ENCODE results near the gene FCGBP. TPM values are rescaled to one million over a fixed set of nuclear protein-coding genes. Genes with fewer than 3 reads are reported as not detected.

FCGBP gene
- total RNA-seq, 2 experiments from 2014 or later = 5.8 to 6.2 TPM

- ATAC-seq = no peak
- peak overlapping the region; percentile 83 for H3K27ac Mint-ChIP-seq
- H3K4me3 Mint-ChIP-seq = no peak overlapping the region
- H3K36me3 Mint-ChIP-seq (ENCODE audit: low read depth) = peaks cover 23% of the 10 kb centered on the region
- POLR2A ChIA-PET = interaction anchor here (0.6 to 4.7 kb wide), 6 partner anchors 8 to 1306 kb away, joined by 3 to 29 read pairs (median 3); partner anchors contain the start of genes PSMC4 and SUPT5H
- H3K4me1 Mint-ChIP-seq (ENCODE audit: low read depth) = peaks cover 61% of the 10 kb centered on the region
- H3K9me3 Mint-ChIP-seq (ENCODE audit: insufficient read depth) = peaks cover 18% of the 10 kb centered on the region
- no peaks in the 10 kb centered on the region for H3K27me3 Mint-ChIP-seq (ENCODE audit: low read depth)
- DNase-seq = no peak
- CTCF ChIA-PET = interaction anchor here (1.0 to 4.9 kb wide), 3 partner anchors 12 to 34 kb away, joined by 4 to 61 read pairs (median 5); partner anchors contain the start of gene PSMC4
These were observed 1.6 kb upstream of the FCGBP start for GRCh38 chr19:39936020-39936419.

- H3K27ac Mint-ChIP-seq = peak overlapping the region; percentile 83
- peaks cover 11% of the 10 kb centered on the region for H3K9me3 Mint-ChIP-seq (ENCODE audit: insufficient read depth)
- peaks cover 16% of the 10 kb centered on the region for H3K36me3 Mint-ChIP-seq (ENCODE audit: low read depth)
- no peaks in the 10 kb centered on the region for H3K27me3 Mint-ChIP-seq (ENCODE audit: low read depth)
- peaks cover 54% of the 10 kb centered on the region for H3K4me1 Mint-ChIP-seq (ENCODE audit: low read depth)
- no peak overlapping the region for H3K4me3 Mint-ChIP-seq
- peak; percentile 24 for ATAC-seq
- CTCF ChIA-PET = interaction anchor here (1.0 to 4.9 kb wide), 3 partner anchors 11 to 35 kb away, joined by 4 to 61 read pairs (median 5); partner anchors contain the start of gene PSMC4
- POLR2A ChIA-PET = interaction anchor here (1.3 to 4.7 kb wide), 3 partner anchors 8 to 35 kb away, joined by 3 to 29 read pairs (median 4); partner anchors contain the start of gene PSMC4
- DNase-seq = no peak
These were observed 879 bp upstream of the FCGBP start for GRCh38 chr19:39935364-39935661.

- POLR2A ChIA-PET = no interaction called here
- no peaks in the 10 kb centered on the region for H3K27me3 Mint-ChIP-seq (ENCODE audit: low read depth)
- CTCF ChIA-PET = interaction anchor here (2.3 kb wide), 1 partner anchor 41 kb away, joined by 15 read pairs; the partner anchor contains the start of gene PSMC4
These were observed 4.7 kb downstream of the FCGBP start for GRCh38 chr19:39929750-39930149.

GRCh38 chr19:39928357-39928725, 6.1 kb downstream of the FCGBP start:
- Mint-ChIP-seq H3K4me1 (ENCODE audit: low read depth) (peaks cover 4% of the 10 kb centered on the region), H3K27me3 (ENCODE audit: low read depth) (no peaks in the 10 kb centered on the region), H3K36me3 (ENCODE audit: low read depth) (no peaks in the 10 kb centered on the region), H3K9me3 (ENCODE audit: insufficient read depth) (no peaks in the 10 kb centered on the region), H3K4me3 (no peak overlapping the region), H3K27ac (no peak overlapping the region)
- ATAC-seq (no peak), DNase-seq (no peak)
- CTCF ChIA-PET = interaction anchor here (4.2 kb wide), 1 partner anchor 42 kb away, joined by 21 read pairs; the partner anchor contains the start of gene PSMC4
- POLR2A ChIA-PET = interaction anchor here (0.6 to 1.6 kb wide), 3 partner anchors 25 to 128 kb away, joined by 3 to 7 read pairs (median 4); partner anchors contain the start of gene PSMC4

More at GRCh38 chr19:39929750-39930149, 4.7 kb downstream of the FCGBP start:
- no peak for DNase-seq
- Mint-ChIP-seq H3K4me3 (no peak overlapping the region), H3K4me1 (ENCODE audit: low read depth) (peaks cover 11% of the 10 kb centered on the region), H3K36me3 (ENCODE audit: low read depth) (peaks cover 4% of the 10 kb centered on the region), H3K27ac (no peak overlapping the region), H3K9me3 (ENCODE audit: insufficient read depth) (no peaks in the 10 kb centered on the region)
- ATAC-seq = no peak

- Mint-ChIP-seq H3K4me1 (ENCODE audit: low read depth) (peaks cover 2% of the 10 kb centered on the region), H3K27ac (no peak overlapping the region), H3K4me3 (no peak overlapping the region), H3K9me3 (ENCODE audit: insufficient read depth) (no peaks in the 10 kb centered on the region), H3K27me3 (ENCODE audit: low read depth) (no peaks in the 10 kb centered on the region), H3K36me3 (ENCODE audit: low read depth) (no peaks in the 10 kb centered on the region)
- no peak for ATAC-seq
- CTCF ChIA-PET = interaction anchor here (4.2 kb wide), 1 partner anchor 43 kb away, joined by 21 read pairs; the partner anchor contains the start of gene PSMC4
- DNase-seq = no peak
- POLR2A ChIA-PET = interaction anchor here (0.7 to 2.5 kb wide), 5 partner anchors 8 to 43 kb away, joined by 3 to 8 read pairs (median 3); partner anchors contain the start of gene PSMC4
These were observed 6.7 kb downstream of the FCGBP start for GRCh38 chr19:39927524-39928356.

GRCh38 chr19:39927076-39927475, 7.4 kb downstream of the FCGBP start:
- Mint-ChIP-seq H3K36me3 (ENCODE audit: low read depth) (no peaks in the 10 kb centered on the region), H3K4me3 (no peak overlapping the region), H3K27me3 (ENCODE audit: low read depth) (no peaks in the 10 kb centered on the region), H3K27ac (no peak overlapping the region), H3K9me3 (ENCODE audit: insufficient read depth) (no peaks in the 10 kb centered on the region), H3K4me1 (ENCODE audit: low read depth) (peaks cover 2% of the 10 kb centered on the region)
- ChIA-PET POLR2A (interaction anchor here (1.0 to 2.5 kb wide), 2 partner anchors 9 to 44 kb away, joined by 3 to 8 read pairs; partner anchors contain the start of gene PSMC4), CTCF (interaction anchor here (1.0 to 4.2 kb wide), 2 partner anchors 17 to 43 kb away, joined by 3 to 21 read pairs; partner anchors contain the start of gene PSMC4)
- ATAC-seq (no peak), DNase-seq (no peak)

- Mint-ChIP-seq H3K36me3 (ENCODE audit: low read depth) (no peaks in the 10 kb centered on the region), H3K27me3 (ENCODE audit: low read depth) (no peaks in the 10 kb centered on the region), H3K9me3 (ENCODE audit: insufficient read depth) (no peaks in the 10 kb centered on the region), H3K27ac (peak overlapping the region; percentile 39), H3K4me1 (ENCODE audit: low read depth) (no peaks in the 10 kb centered on the region), H3K4me3 (no peak overlapping the region)
- ChIA-PET POLR2A (interaction anchor here (0.8 to 2.5 kb wide), 2 partner anchors 10 to 45 kb away, joined by 3 to 8 read pairs; partner anchors contain the start of gene PSMC4), CTCF (interaction anchor here (1.0 to 4.2 kb wide), 4 partner anchors 10 to 218 kb away, joined by 3 to 21 read pairs (median 4); partner anchors contain the start of gene PSMC4)
- ATAC-seq = no peak
- no peak for DNase-seq
These were observed 8.2 kb downstream of the FCGBP start for GRCh38 chr19:39926170-39926760.

GRCh38 chr19:39924952-39925351, 9.5 kb downstream of the FCGBP start:
- H3K9me3 Mint-ChIP-seq (ENCODE audit: insufficient read depth) = no peaks in the 10 kb centered on the region

GRCh38 chr19:39924389-39924788, 10.0 kb downstream of the FCGBP start:
- POLR2A ChIA-PET = no interaction called here
- ATAC-seq (no peak), DNase-seq (no peak)
- H3K27me3 Mint-ChIP-seq (ENCODE audit: low read depth) = no peaks in the 10 kb centered on the region
- CTCF ChIA-PET = interaction anchor here (1.7 to 4.2 kb wide), 2 partner anchors 11 to 46 kb away, joined by 4 to 21 read pairs; partner anchors contain the start of gene PSMC4
- H3K4me3 Mint-ChIP-seq = no peak overlapping the region
- H3K4me1 Mint-ChIP-seq (ENCODE audit: low read depth) = no peaks in the 10 kb centered on the region
- H3K9me3 Mint-ChIP-seq (ENCODE audit: insufficient read depth) = no peaks in the 10 kb centered on the region
- H3K36me3 Mint-ChIP-seq (ENCODE audit: low read depth) = no peaks in the 10 kb centered on the region
- H3K27ac Mint-ChIP-seq = no peak overlapping the region

More at GRCh38 chr19:39924952-39925351, 9.5 kb downstream of the FCGBP start:
- no peaks in the 10 kb centered on the region for H3K27me3 Mint-ChIP-seq (ENCODE audit: low read depth)
- no peaks in the 10 kb centered on the region for H3K4me1 Mint-ChIP-seq (ENCODE audit: low read depth)
- ATAC-seq (no peak), DNase-seq (no peak)
- no peak overlapping the region for H3K4me3 Mint-ChIP-seq
- POLR2A ChIA-PET = interaction anchor here (2.5 kb wide), 1 partner anchor 46 kb away, joined by 8 read pairs; the partner anchor contains the start of gene PSMC4
- H3K27ac Mint-ChIP-seq = no peak overlapping the region
- CTCF ChIA-PET = interaction anchor here (1.7 to 4.2 kb wide), 2 partner anchors 10 to 45 kb away, joined by 4 to 21 read pairs; partner anchors contain the start of gene PSMC4
- H3K36me3 Mint-ChIP-seq (ENCODE audit: low read depth) = no peaks in the 10 kb centered on the region

GRCh38 chr19:39923862-39924261, 10.6 kb downstream of the FCGBP start:
- ChIA-PET CTCF (interaction anchor here (1.7 kb wide), 1 partner anchor 12 kb away, joined by 4 read pairs; no protein-coding TSS in a partner anchor), POLR2A (no interaction called here)
- Mint-ChIP-seq H3K9me3 (ENCODE audit: insufficient read depth) (no peaks in the 10 kb centered on the region), H3K4me3 (no peak overlapping the region), H3K27ac (no peak overlapping the region), H3K27me3 (ENCODE audit: low read depth) (no peaks in the 10 kb centered on the region), H3K36me3 (ENCODE audit: low read depth) (no peaks in the 10 kb centered on the region), H3K4me1 (ENCODE audit: low read depth) (no peaks in the 10 kb centered on the region)
- no peak for ATAC-seq
- no peak for DNase-seq

GRCh38 chr19:39919976-39920375, 14.5 kb downstream of the FCGBP start:
- no peak overlapping the region for H3K4me3 Mint-ChIP-seq
- H3K27ac Mint-ChIP-seq = no peak overlapping the region
- ChIA-PET CTCF (interaction anchor here (2.0 kb wide), 1 partner anchor 51 kb away, joined by 7 read pairs; the partner anchor contains the start of gene PSMC4), POLR2A (no interaction called here)
- H3K36me3 Mint-ChIP-seq (ENCODE audit: low read depth) = no peaks in the 10 kb centered on the region
- ATAC-seq (no peak), DNase-seq (no peak)
- no peaks in the 10 kb centered on the region for H3K27me3 Mint-ChIP-seq (ENCODE audit: low read depth)
- no peaks in the 10 kb centered on the region for H3K4me1 Mint-ChIP-seq (ENCODE audit: low read depth)
- no peaks in the 10 kb centered on the region for H3K9me3 Mint-ChIP-seq (ENCODE audit: insufficient read depth)

Data from activated CD8-positive, alpha-beta T cell treated with anti-CD3 and anti-CD28 coated beads, Interleukin-2, amount 10 ng/mL, durations not matched to agents 7 days and 5 days (primary cell).